ENCODE data around the gene ZNF324.
"Not testable (repeated sequence)": the region's sequence is repeated elsewhere in the genome, so short reads cannot be mapped to it uniquely, and the experiment has no call there.

The ZNF324 gene

DNA sequence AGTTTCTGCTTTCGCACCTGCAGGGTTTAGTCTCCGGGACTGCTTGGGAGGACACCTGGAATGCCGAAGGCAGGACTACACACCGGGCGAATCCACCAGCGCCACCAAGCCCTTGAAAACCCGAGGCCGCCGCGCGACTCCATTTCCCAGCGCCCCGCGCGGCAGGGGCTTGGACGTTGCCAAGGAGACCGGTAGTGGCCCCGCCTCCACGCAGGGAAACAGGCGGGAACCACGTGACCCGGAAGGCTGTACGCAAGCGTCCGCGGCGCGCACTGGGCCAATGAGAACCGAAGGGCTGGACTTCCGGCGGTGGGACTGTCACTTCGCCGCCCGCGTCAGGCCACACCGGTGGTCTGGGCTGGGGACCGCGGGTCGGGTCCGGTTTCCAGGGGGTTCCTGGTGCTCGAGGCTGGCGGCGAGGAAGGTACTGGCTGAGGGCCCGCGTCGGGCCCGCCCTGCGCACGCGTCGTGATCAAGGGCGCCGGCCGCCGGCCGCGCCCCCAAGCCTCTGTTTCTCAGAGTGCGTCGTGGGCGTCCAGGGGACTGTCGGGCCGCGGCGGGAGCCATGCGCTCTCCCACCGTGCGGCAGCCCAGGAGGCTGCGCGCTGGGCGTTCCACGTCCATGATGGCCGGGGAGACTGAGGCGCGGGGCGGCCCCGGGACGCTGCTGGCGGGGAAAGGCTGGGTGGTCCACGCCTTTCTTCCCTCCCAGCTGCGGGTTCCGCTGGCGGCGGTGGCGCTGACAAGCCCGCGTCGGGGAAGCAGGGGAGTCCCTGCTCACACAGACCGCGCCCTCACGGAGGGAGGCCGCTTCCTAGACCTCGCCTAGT lies at the start of gene ZNF324:
TSS of gene ZNF324 (plus strand) at position 321 of the 830 bp plus-strand sequence. CDS start 2,106 bp downstream, outside the sequence.
- peak; percentile 88 for DNase-seq

DNA sequence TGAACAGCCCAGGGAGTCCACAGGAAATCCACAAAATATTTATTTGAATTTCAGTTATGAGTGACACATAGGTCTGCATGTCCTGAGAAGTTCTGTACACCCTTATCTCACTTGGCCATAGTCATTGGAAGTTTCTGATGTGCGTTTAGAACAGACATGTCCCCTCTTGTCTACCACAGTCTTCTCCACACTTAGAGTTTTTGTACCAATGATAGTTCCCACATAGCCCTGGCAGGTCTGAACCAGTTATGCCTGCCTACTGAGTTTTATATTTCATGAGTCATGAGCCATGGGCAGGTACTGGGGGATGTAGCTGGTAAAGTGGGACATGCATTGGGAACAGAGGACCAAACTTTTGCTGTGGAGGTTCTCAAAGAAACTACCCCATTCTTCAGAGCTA lies 38.3 kb upstream of the ZNF324 start:
- no peak for DNase-seq

DNA sequence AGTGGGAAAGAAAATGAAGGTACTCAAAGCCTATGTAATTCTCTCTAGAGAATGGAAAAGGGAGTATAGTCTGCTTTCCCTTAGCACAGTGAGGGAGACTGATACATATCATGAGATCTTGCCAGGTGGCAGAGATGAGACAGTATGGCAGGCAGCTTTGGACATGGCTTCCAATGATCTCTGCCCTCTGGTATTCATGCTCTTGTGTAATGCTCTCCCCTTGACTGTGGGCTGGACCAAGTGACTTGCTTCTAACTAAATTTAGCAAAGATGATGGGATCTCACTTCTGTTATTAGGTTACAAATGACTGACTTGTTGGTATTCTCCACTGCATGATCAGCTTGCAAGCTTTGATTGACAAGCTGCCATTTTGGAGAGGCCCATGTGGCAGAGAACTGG lies 37.1 kb upstream of the ZNF324 start:
- DNase-seq = no peak

DNA sequence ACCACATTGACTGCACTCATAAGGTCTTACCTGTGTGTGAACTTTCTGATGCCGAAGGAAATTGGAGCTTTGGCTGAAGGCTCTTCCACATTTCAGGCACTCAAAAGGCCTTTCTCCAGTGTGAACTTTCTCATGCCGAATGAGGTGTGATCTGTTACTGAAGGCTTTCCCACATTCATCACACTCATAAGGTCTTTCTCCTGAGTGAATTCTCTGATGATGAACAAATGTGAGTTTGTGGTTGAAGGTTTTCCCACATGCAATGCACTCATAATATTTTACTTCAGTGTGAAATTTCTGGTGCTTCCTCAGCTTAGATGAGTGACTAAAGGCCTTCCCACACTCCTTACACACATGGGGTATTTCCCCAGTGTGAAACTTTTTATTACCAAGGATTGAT lies 32.7 kb upstream of the ZNF324 start:
- DNase-seq = no peak

DNA sequence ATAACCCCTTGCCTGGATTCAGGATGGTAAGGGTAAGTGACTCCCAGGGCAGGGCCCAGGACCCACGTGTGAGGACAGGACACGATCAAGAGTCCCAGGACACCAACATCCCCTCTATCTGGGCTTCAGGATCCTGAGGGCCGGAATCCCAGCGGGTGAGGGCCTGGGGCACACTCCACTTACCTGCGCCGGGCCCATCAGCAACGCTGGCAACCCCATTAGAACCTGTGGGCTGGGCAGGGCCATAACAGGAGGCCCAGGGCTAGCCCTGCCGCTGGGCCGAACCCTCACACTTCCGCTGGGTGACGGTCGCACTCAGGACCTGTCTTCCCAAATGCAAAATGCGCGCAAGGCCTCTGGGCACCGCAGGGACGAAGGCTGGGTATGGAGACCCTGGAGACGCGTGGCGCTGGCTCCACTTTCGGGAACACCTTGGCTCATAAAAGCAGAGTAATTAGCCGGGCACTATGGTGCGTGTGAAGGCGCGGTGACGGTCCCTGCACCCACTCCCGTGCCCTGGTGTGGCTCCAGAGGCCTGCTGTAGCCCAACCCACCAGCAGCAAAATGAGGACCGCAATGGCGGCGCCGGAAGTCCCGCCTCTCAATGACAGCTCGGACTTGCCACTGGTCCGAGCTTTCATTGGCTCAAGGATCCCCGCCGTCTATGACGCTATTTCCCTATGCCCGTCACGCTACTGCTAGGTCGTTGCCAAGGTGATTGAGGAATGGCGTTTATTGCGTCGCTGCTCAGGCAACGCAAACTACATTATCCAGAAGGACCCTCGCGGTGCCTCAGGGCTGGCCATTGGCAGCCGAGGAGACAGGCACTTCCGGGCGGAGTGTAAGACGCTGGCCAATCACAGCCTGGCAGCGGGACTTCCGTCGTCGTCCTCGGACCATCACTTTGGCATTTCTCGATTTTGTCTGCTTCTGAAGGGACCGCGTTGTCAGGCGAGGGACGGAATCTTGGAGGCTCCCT lies 27.0 kb upstream of the ZNF324 start, which contains the start of gene ZNF132:
TSS of gene ZNF132 (minus strand) at position 578 of the 979 bp plus-strand sequence. CDS start at position 246, 332 bp downstream.
- DNase-seq = no peak

DNA sequence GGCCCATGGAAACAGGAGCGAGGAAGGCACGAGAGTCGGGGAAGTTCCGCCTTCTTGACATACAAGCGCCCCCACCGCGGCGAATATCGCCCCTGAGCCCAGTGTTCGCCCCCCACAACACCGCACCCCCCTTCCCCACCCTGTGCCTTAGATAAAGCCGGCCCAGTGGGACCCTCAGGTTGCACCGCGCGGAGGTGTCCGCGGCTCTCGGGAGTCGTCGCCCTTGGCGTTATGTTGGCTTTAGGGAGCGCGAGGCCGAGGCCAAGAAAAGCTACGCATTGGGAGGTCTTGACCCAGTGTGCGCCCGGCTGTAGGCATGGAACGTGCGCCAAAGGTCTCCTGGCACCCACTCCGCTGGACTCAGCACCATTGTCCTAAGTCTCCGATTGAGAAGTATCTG lies 26.3 kb upstream of the ZNF324 start:
- DNase-seq = no peak

DNA sequence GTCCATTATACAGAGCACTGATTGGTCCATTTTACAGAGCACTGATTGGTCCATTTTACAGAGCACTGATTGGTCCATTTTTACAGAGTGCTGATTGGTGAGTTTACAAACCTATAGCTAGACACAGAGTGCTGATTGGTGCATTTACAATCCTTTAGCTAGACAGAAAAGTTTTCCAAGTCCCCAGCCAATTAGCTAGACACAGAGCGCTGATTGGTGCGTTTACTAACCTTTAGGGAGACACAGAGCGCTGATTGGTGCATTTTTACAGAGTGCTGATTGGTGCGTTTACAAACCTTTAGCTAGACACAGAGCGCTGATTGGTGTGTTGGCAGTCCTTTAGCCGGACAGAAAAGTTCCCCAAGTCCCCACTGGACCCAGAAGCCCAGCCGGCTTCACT lies 23.9 kb upstream of the ZNF324 start:
- not testable (repeated sequence) for DNase-seq

DNA sequence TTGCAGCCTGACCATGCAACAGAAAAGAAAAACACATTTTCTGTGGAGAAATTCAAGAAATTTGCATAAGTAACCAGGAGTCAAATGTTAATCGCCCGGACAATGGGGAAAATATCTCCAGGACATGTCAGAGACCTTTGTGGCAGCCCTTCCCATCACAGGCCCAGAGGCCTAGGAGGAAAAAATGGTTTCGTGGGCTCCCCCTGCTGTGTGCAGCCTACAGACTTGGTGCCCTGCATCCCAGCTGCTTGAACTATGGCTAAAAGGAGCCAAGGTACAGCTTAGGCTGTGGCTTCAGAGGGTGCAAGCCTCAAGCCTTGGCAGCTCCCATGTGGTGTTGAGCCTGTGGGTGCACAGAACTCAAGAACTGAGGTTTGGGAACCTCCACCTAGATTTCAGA lies 18.0 kb upstream of the ZNF324 start:
- not testable (repeated sequence) for DNase-seq

DNA sequence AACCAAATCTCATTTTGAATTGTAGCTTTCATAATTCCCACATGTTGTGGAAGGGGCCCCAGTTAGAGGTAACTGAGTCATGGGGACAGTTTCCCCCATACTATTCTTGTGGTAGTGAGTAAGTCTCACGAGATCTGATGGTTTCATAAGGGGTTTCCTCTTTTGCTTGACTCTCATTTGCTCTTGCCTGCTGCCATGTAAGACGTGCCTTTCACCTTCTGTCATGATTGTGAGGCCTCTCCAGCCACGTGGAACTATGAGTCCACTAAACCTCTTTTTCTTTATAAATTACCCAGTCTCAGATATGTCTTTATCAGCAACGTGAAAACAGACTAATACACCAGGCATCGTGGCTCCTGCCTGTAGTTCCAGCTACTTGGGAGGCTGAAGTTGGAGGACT lies 16.9 kb upstream of the ZNF324 start:
- not testable (repeated sequence) for DNase-seq

DNA sequence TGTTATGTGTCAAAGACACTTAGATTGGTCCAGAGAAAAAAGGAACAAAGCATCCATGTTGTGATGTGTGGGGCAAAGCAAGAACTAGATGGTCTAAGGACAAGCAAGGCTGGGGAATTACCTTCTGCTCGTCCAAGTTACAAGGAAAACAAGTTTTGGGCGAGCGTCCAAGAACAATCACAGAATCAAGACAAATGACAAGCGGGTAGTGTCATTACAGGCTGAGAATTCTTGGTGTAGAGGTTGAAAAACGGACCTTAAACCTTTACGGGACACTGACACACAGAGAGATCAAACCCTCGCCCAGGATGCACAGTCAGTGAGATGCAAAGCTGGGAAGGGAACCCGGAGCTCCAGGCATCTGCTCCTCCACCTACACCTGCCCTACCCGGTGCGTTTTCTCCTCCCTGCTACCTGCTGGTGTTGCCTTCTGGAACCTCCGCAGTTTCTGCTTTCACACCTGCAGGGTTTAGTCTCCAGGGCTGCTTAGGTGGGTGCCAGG lies 16.0 kb upstream of the ZNF324 start:
- no peak for DNase-seq

DNA sequence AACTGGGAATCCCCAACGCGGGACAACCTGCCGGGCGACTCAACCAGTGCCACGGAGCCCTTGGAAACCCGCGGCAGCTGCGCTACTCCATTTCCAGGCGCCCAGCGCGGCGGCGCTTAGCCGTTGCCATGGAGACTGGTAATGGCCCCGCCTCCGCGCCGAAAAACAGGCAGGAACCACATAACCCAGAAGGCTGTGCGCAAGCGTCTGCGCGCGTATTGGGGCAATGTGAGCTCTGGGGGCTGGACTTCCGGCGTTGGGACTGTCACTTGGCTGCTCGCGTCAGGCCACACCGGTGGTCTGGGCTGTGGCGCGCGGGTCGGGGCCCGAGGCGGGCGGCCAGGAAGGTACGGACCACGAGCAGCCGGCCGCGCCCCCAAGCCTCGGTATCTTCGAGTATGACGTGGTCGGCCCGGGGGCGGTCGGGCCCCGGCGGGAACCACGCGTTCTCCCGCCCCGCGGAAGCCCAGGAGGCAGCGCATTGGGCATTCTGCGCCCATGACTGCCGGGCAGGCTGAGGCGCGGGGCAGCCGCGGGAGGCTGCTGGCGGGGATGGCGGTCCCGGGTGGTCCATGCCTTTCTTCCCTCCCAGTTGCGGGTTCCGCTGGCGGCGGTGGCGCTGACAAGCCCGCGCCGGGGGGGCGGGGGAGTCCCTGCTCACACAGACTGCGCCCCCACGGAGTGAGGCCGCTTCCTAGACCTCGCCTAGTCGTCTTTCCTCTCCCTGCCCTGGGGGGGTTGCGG lies 15.3 kb upstream of the ZNF324 start, which contains the start of gene ZNF324B:
TSS of gene ZNF324B (plus strand) at position 265 of the 744 bp plus-strand sequence. CDS start 2,080 bp downstream, outside the sequence.
- DNase-seq = peak; percentile 94

DNA sequence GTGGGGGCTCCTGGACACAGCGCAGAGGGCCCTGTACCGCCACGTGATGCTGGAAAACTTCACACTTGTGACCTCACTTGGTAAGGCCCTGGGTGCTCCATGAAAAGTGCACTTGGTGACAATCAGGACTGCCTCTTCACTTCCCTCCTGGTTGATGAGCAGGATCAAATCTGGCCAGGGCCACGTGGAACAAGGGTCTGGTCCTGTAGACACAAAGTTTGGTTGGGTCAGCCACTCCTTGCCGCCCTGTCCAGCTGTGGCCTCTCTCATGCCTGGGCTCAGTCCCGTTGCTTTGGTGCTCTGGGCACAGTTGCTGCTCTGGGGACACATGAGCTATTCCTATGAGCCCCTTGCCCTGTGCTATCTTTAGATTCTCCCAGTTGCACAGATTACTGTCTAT lies 13.1 kb upstream of the ZNF324 start:
- no peak for DNase-seq

DNA sequence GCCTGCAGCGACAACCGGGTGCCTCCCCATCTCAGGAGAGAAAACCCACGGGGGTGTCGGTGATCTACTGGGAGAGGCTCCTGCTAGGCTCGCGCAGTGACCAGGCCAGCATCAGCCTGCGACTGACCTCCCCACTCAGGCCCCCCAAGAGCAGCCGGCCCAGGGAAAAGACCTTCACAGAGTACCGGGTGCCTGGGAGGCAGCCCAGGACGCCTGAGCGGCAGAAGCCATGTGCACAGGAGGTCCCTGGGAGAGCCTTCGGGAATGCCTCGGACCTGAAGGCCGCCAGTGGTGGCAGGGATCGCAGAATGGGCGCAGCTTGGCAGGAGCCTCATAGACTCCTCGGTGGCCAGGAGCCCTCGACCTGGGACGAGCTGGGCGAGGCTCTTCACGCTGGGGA lies 11.6 kb upstream of the ZNF324 start:
- DNase-seq = no peak

DNA sequence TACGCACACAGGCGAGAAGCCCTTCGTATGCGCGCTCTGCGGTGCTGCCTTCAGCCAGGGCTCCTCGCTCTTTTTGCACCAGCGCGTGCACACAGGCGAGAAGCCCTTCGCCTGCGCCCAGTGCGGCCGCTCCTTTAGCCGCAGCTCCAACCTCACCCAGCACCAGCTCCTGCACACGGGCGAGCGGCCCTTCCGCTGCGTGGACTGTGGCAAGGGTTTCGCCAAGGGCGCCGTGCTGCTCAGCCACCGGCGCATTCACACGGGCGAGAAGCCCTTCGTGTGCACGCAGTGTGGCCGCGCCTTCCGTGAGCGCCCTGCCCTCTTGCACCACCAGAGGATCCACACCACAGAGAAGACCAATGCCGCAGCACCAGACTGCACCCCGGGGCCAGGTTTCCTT lies 10.8 kb upstream of the ZNF324 start:
- DNase-seq = no peak

DNA sequence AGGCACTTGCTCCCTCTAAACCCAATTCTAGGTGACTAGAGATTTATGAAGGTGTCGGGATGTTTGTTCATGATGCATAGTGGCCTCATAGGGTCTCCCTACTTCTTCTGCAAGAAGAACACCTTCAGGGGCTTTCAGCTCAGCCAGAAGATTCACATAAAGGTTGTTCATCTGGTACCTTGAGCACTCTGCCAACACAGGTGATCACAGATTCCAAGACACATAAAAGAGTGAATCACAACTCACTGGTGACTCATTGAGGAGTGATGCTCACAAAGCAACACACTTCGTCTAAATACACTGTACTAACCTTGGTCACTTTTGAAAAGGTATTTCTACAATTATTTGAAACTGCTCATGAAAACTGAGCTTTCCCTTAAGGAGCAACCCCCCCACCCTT lies 6.8 kb upstream of the ZNF324 start:
- no peak for DNase-seq

DNA sequence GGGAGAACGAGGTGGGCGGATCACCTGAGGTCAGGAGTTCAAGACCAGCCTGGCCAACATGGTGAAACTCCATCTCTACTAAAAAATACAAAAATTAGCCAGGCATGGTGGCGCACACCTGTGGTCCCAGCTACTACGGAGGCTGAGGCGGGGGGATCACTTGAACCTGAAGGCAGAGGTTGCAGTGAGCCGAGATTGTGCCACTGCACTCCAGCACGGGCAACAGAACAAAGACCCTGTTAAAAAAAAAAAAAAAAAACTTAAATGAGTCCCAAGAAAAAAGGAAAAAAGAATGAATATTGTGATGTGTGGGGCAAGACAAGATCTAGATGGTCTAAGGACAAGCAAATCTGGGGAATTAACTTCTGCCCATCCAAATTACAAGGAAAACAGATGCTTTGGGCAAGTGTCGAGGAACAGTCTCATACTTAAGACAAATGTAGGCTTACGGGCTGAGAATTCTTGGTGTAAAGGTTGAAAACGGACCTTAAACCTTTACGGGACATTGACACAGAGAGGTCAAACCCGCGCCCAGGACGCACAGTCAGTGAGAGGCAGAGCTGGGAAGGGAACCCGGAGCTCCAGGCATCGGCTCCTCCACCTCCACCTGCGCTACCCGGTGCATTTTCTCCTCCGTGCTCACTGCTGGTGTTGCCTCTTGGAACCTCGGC lies 656 bp upstream of the ZNF324 start:
- no peak for DNase-seq

DNA sequence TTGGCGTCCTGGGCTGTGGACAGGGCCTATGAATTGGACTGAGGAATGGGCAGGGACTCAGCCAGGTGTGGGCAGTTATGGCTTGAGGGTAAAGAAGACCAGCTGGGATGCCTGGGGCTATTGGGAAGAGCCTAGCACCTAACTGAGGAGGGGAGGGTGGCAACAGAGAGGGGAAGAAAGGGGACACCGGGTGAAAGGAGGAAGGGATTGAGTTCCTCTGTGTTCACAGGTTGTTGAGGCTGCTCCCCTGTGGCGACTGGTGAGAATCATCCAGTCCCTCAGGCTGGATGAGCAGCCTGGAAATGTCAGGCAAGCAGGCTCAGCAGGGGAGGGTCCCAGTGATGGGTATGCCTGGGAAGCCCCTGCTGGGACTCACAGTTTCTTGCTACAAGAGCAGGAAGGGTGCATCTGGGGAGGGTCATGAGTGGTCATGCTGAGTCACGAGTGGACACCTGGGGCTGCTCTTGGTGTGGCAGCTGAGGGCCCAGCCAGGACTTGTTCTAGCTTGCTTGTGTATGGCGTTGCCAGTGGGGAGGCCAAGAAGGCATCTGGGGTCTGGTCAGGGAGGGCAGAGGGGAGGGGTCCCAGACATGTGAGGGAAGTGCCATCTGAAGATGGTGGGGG lies 1.4 kb downstream of the ZNF324 start:
- DNase-seq = no peak

DNA sequence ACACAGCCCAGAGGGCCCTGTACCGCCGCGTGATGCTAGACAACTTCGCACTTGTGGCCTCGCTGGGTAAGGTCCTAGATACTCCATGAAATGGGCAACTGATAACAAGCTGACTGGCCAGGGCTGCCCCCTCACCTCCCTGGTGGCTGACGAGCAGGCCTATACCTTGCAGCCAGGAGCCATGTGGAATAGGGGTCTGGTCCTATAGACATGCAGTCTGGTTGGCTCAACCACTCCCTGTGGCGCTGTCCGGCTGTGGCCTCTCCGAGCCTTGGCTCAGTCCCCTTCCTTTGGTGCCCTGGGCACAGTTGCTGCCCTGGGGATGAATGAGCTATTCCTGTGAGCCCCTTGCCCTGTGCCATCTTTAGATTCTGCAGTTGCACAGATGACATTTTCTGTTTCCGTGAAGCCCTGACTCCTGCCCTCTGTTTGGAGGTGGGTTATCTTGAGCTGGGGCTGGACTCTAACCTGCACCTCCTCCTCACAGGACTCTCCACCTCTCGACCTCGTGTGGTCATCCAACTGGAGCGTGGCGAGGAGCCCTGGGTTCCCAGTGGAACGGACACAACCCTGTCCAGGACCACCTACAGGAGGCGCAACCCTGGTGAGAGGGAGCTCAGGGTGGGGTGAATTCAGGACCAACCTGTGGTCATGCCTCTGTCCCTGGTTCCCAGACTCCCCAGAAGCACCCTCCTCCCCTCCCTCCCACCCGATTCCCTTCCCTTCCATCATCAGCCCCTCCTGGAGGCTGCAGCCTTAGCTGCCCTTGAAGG lies 2.5 kb downstream of the ZNF324 start:
- no peak for DNase-seq

DNA sequence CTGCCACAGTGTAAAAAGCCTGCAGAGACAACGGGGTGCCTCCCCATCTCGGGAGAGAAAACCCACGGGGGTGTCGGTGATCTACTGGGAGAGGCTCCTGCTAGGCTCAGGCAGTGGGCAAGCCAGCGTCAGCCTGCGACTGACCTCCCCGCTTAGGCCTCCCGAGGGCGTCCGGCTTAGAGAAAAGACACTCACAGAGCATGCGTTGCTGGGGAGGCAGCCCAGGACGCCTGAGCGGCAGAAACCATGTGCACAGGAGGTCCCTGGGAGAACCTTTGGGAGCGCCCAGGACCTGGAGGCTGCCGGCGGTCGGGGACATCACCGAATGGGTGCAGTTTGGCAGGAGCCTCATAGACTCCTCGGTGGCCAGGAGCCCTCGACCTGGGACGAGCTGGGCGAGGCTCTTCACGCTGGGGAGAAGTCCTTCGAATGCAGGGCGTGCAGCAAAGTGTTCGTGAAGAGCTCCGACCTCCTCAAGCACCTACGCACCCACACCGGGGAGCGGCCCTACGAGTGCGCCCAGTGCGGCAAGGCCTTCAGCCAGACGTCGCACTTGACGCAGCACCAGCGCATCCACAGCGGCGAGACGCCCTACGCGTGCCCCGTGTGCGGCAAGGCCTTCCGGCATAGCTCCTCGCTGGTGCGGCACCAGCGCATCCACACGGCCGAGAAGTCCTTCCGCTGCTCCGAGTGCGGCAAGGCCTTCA lies 4.1 kb downstream of the ZNF324 start:
- DNase-seq = not testable (repeated sequence)

DNA sequence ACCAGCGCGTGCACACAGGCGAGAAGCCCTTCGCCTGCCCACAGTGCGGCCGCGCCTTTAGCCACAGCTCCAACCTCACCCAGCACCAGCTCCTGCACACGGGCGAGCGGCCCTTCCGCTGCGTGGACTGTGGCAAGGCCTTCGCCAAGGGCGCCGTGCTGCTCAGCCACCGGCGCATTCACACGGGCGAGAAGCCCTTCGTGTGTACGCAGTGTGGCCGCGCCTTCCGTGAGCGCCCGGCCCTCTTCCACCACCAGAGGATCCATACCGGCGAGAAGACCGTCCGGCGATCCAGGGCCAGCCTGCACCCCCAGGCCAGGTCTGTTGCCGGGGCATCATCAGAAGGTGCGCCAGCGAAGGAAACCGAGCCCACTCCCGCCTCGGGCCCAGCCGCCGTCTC lies 4.9 kb downstream of the ZNF324 start:
- DNase-seq = no peak

Measured in NCI-H1694 treated with DMSO at 0.1 percent for 48 hours (cell line).